Mesendoderm (in vitro differentiated cells): ENCODE data around the gene PRR23C.

Experiments used
- DNase-seq: peaks from one replicate; pipeline ENCODE4 v3.0.0; 2013
- H2AK5ac ChIP-seq: 2 replicates; pipeline ENCODE4 v1.6.1; 2013; ENCODE audit warnings: low read length, inconsistent platforms
- H2BK120ac ChIP-seq: 2 replicates; pipeline ENCODE4 v1.6.1; 2013; ENCODE audit warnings: low read depth, mild to moderate bottlenecking, low read length, moderate library complexity, mixed read lengths
- H2BK15ac ChIP-seq: replicated peaks from 2 replicates; pipeline ENCODE4 v1.6.1; 2013; ENCODE audit warnings: low read depth, mild to moderate bottlenecking, moderate library complexity
- H2BK5ac ChIP-seq: 2 replicates; pipeline ENCODE4 v1.6.1; 2013; ENCODE audit warnings: low read length, inconsistent platforms
- H3K18ac ChIP-seq: 2 replicates; pipeline ENCODE4 v1.6.1; 2013; ENCODE audit warnings: mild to moderate bottlenecking, low read length, mixed read lengths
- H3K23ac ChIP-seq: one replicate; pipeline ENCODE4 v1.6.1; 2013; ENCODE audit warnings: low read length
- H3K27ac ChIP-seq: 2 replicates; pipeline ENCODE4 v1.5.1; 2013; ENCODE audit warnings: low read depth, mild to moderate bottlenecking, inconsistent platforms, low read length, moderate library complexity
- H3K27me3 ChIP-seq: 2 replicates; pipeline ENCODE4 v1.6.1; 2013; ENCODE audit warnings: low read length, control low read depth, mild to moderate bottlenecking, inconsistent platforms; ENCODE audit not compliant: insufficient read depth, poor library complexity
- H3K36me3 ChIP-seq: 2 replicates; pipeline ENCODE4 v1.6.1; 2013; ENCODE audit warnings: low read length, inconsistent platforms; ENCODE audit not compliant: control insufficient read depth, insufficient read depth
- H3K4ac ChIP-seq: one replicate; pipeline ENCODE4 v1.6.1; 2013; ENCODE audit warnings: low read depth, mild to moderate bottlenecking, low read length, moderate library complexity
- H3K4me1 ChIP-seq: 2 replicates; pipeline ENCODE4 v1.6.1; 2013; ENCODE audit warnings: low read depth, low read length, inconsistent platforms; ENCODE audit not compliant: control insufficient read depth
- H3K4me2 ChIP-seq: 2 replicates; pipeline ENCODE4 v1.6.1; 2013; ENCODE audit warnings: low read length
- H3K4me3 ChIP-seq: 2 replicates; pipeline ENCODE4 v1.5.1; 2013; ENCODE audit warnings: mild to moderate bottlenecking, low read length
- H3K56ac ChIP-seq: one replicate; pipeline ENCODE4 v1.6.1; 2013; ENCODE audit warnings: low read length
- H3K79me1 ChIP-seq: 2 replicates; pipeline ENCODE4 v1.6.1; 2013; ENCODE audit warnings: low read length, inconsistent platforms
- H3K79me2 ChIP-seq: 2 replicates; pipeline ENCODE4 v1.6.1; 2013; ENCODE audit warnings: mild to moderate bottlenecking, low read length; ENCODE audit not compliant: control insufficient read depth, insufficient read depth
- H3K9ac ChIP-seq: 2 replicates; pipeline ENCODE4 v1.6.1; 2013; ENCODE audit warnings: low read length, inconsistent platforms
- H4K5ac ChIP-seq: one replicate; pipeline ENCODE4 v1.6.1; 2013; ENCODE audit warnings: low read length
- H4K8ac ChIP-seq: one replicate; pipeline ENCODE4 v1.6.1; 2013; ENCODE audit warnings: low read depth, mild to moderate bottlenecking, control low read depth, low read length, moderate library complexity
- WGBS: extraction: QIAGEN DNeasy Blood & Tissue Kit; methylation state at CpG from one replicate; pipeline ENCODE4 v1.1.7; 2013; ENCODE audit warnings: low lambda C conversion rate, missing lambda C conversion rate; ENCODE audit not compliant: insufficient coverage; ENCODE audit errors: extremely low coverage; 5-methylcytosine and 5-hydroxymethylcytosine counted together

PRR23C gene

DNA sequence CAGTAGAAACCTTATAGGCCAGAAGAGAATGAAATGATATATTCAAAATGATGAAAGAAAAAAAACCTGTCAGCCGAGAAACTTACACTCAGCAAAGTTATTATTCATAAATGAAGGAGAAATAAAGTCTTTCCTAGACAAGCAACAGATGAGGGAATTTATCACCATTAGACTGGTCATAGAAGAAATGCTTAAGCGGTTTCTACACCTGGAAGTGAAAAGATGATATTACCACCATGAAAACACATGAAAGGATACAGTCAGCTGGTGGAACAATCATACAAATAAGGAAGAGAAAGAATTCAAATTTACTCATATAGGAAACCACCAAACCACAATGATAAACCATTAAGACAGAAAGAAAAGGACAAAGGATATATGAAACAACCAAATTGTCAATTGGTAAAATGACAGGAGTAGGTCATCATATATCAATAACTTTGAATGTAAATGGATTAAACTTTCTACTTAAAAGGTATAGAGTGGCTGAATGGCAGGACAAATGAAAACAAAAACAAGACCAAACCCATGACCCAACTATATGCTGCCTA lies 29.9 kb upstream of the PRR23C start:
- no peaks in the 10 kb centered on the region for H3K79me2 ChIP-seq
- no peak overlapping the region for H4K8ac ChIP-seq
- no CpG with 5 or more reads among the region's 2 CpGs for WGBS
- no peak overlapping the region for H2BK120ac ChIP-seq
- H3K27ac ChIP-seq: no peak overlapping the region
- no peaks in the 10 kb centered on the region for H3K79me1 ChIP-seq
- H3K18ac ChIP-seq: no peak overlapping the region
- H2AK5ac ChIP-seq: no peak overlapping the region
- no peak overlapping the region for H3K56ac ChIP-seq
- no peaks in the 10 kb centered on the region for H3K27me3 ChIP-seq
- H3K4me2 ChIP-seq: no peak overlapping the region
- no peak overlapping the region for H3K9ac ChIP-seq
- no peak overlapping the region for H3K4me3 ChIP-seq
- no peak overlapping the region for H3K4ac ChIP-seq
- no peak overlapping the region for H3K23ac ChIP-seq
- H3K4me1 ChIP-seq: no peaks in the 10 kb centered on the region
- H2BK5ac ChIP-seq: no peak overlapping the region
- no peaks in the 10 kb centered on the region for H3K36me3 ChIP-seq
- no peak overlapping the region for H2BK15ac ChIP-seq
- DNase-seq: no peak
- H4K5ac ChIP-seq: no peak overlapping the region

- Histone ChIP-seq H3K27ac (no peak overlapping the region), H3K23ac (no peak overlapping the region), H2BK120ac (no peak overlapping the region), H2BK5ac (no peak overlapping the region), H3K27me3 (no peaks in the 10 kb centered on the region), H4K8ac (no peak overlapping the region), H3K18ac (no peak overlapping the region), H3K4ac (no peak overlapping the region), H3K4me2 (no peak overlapping the region), H3K79me2 (no peaks in the 10 kb centered on the region), H3K56ac (no peak overlapping the region), H2AK5ac (no peak overlapping the region), H3K79me1 (no peaks in the 10 kb centered on the region), H3K4me1 (no peaks in the 10 kb centered on the region), H3K9ac (no peak overlapping the region), H3K4me3 (no peak overlapping the region), H3K36me3 (no peaks in the 10 kb centered on the region), H2BK15ac (no peak overlapping the region), H4K5ac (no peak overlapping the region)
- no CpG with 5 or more reads among the region's 1 CpG for WGBS
- no peak for DNase-seq
Observed at GRCh38 chr3:139062918-139063317, 18.2 kb upstream of the PRR23C start.

DNA sequence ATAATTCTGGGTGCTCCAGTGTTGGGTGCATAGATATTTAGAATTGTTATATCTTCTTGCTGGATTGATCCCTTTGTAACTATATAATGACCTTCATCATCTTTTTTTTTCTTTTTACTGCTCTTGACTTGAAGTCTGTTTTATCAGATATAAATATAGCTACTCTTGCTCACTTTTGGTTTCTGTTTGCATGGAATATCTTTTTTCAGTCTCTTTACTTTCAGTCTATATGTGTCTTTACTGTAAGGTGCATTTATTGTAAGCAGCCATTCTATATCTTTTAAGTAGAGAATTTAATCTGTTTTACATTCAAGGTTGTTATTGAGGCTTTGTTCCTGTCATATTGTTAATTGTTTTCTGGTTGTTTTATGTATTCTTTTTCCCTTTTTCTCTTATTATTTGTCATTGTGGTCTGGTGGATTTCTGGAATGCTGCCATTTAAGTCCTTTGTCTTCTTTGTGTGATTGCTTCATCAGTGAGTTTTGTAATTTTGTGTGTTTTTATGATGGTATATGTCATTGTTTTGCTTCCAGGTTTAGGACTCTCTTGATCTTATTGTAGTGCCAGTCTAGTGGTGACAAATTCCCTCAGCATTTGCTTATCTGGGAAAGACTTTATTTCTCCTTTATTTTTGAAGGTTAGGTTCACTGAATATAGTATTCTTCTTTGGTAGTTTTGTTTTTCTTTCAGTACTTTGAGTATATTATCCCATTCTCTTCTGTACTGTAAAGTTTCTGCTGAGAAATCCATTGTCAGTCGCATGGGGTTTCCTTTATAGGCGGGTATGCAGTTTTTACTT lies 8.3 kb upstream of the PRR23C start:
- Histone ChIP-seq H3K27ac (no peak overlapping the region), H2BK5ac (no peak overlapping the region), H3K9ac (no peak overlapping the region), H3K56ac (no peak overlapping the region), H3K4me2 (no peak overlapping the region), H2AK5ac (no peak overlapping the region), H3K18ac (no peak overlapping the region), H3K4me1 (no peaks in the 10 kb centered on the region), H3K79me1 (no peaks in the 10 kb centered on the region), H3K27me3 (no peaks in the 10 kb centered on the region), H3K4ac (no peak overlapping the region), H2BK15ac (no peak overlapping the region), H3K36me3 (no peaks in the 10 kb centered on the region), H3K4me3 (no peak overlapping the region), H4K5ac (no peak overlapping the region), H4K8ac (no peak overlapping the region), H2BK120ac (no peak overlapping the region), H3K79me2 (no peaks in the 10 kb centered on the region), H3K23ac (no peak overlapping the region)
- no CpG with 5 or more reads among the region's 2 CpGs for WGBS
- DNase-seq: no peak

- Histone ChIP-seq H3K9ac (no peak overlapping the region), H3K18ac (no peak overlapping the region), H3K36me3 (no peaks in the 10 kb centered on the region), H3K23ac (no peak overlapping the region), H3K4me1 (no peaks in the 10 kb centered on the region), H3K79me1 (no peaks in the 10 kb centered on the region), H2AK5ac (no peak overlapping the region), H2BK120ac (no peak overlapping the region), H3K4me3 (no peak overlapping the region), H3K4ac (no peak overlapping the region), H3K27me3 (no peaks in the 10 kb centered on the region), H2BK15ac (no peak overlapping the region), H3K56ac (no peak overlapping the region), H2BK5ac (no peak overlapping the region), H4K8ac (no peak overlapping the region), H4K5ac (no peak overlapping the region), H3K79me2 (no peaks in the 10 kb centered on the region), H3K4me2 (no peak overlapping the region), H3K27ac (no peak overlapping the region)
- no CpG with 5 or more reads among the region's 50 CpGs for WGBS
- no peak for DNase-seq
Observed at GRCh38 chr3:139043554-139044365, 932 bp downstream of the PRR23C start.

- Histone ChIP-seq H3K4ac (no peak overlapping the region), H3K79me2 (no peaks in the 10 kb centered on the region)
Observed at GRCh38 chr3:139037478-139037877, 7.2 kb downstream of the PRR23C start.

More at GRCh38 chr3:139037478-139037877, 7.2 kb downstream of the PRR23C start:
- H2BK15ac ChIP-seq: no peak overlapping the region
- H3K79me1 ChIP-seq: no peaks in the 10 kb centered on the region
- H3K9ac ChIP-seq: no peak overlapping the region
- no peak overlapping the region for H2BK5ac ChIP-seq
- no peaks in the 10 kb centered on the region for H3K27me3 ChIP-seq
- no peak overlapping the region for H3K4me3 ChIP-seq
- H2BK120ac ChIP-seq: no peak overlapping the region
- no peak overlapping the region for H4K5ac ChIP-seq
- no peak overlapping the region for H3K56ac ChIP-seq
- no peak overlapping the region for H4K8ac ChIP-seq
- H3K18ac ChIP-seq: no peak overlapping the region
- H3K4me1 ChIP-seq: no peaks in the 10 kb centered on the region
- no peak overlapping the region for H2AK5ac ChIP-seq
- H3K23ac ChIP-seq: no peak overlapping the region
- H3K36me3 ChIP-seq: no peaks in the 10 kb centered on the region
- no peak for DNase-seq
- H3K4me2 ChIP-seq: no peak overlapping the region
- no peak overlapping the region for H3K27ac ChIP-seq
- no CpG with 5 or more reads among the region's 6 CpGs for WGBS
